ENCODE measurements around the gene RHBDL2. TPM values are rescaled to one million over a fixed set of nuclear protein-coding genes. Genes with fewer than 3 reads are reported as not detected.
"Not testable (repeated sequence)": the region's sequence is repeated elsewhere in the genome, so short reads cannot be mapped to it uniquely, and the experiment has no call there.

The RHBDL2 gene
- total RNA-seq, 4 donors from 2014 or later: 0.66 TPM; not detected in 3

DNA sequence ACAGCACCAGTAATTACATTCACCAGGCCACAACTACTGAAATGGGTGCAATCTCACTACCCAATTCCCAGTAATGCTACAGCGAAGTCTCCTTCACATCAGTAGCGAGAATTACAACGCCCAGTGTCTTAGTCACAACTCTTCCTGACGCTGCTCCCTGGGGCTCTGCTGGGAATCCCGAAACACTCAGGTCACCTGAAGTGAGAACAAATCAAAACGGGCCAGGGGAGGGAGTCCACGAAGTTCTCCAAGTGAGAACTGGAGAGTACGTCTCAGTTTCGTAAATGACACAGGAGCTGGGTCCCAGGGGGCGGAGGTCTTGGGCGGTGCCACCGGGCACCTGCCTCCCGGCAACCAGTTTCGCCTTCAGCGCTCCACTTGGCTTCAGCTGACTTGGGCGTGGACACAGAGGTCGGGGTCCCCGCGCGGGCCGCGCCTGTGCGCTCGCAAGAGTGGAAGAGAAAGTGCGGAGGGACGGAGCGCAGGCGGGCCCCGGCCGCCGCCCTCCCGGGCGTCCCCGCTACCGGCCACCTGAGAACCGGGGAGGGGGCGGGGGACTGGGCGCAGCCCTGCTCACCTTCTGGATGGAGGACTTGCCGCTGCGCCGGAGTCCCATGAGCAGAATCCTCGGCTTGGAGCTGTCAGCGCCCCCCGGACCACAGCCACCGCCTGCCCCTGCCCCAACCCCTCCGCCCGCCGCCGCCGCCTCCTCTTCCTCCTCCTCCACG, 82.6 kb downstream of the RHBDL2 start:
- peak; percentile 64 to 87 (median 86) for DNase-seq
- H3K27ac ChIP-seq: peak overlapping the region; percentile 89 to 97 (median 94)
- H3K4me1 ChIP-seq: peaks cover 0 to 27% (median 20%) of the 10 kb centered on the region in 4 donors
- no peaks in the 10 kb centered on the region for H3K9me3 ChIP-seq
- H3K27me3 ChIP-seq: no peaks in the 10 kb centered on the region
- TF ChIP-seq POLR2A (IDR thresholded peaks at IDR 0.05): peak in 1 of 2 donors; percentile 30
- TF ChIP-seq, protein P1, sequence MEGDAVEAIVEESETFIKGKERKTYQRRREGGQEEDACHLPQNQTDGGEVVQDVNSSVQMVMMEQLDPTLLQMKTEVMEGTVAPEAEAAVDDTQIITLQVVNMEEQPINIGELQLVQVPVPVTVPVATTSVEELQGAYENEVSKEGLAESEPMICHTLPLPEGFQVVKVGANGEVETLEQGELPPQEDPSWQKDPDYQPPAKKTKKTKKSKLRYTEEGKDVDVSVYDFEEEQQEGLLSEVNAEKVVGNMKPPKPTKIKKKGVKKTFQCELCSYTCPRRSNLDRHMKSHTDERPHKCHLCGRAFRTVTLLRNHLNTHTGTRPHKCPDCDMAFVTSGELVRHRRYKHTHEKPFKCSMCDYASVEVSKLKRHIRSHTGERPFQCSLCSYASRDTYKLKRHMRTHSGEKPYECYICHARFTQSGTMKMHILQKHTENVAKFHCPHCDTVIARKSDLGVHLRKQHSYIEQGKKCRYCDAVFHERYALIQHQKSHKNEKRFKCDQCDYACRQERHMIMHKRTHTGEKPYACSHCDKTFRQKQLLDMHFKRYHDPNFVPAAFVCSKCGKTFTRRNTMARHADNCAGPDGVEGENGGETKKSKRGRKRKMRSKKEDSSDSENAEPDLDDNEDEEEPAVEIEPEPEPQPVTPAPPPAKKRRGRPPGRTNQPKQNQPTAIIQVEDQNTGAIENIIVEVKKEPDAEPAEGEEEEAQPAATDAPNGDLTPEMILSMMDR (IDR thresholded peaks at IDR 0.05): no peak
- H3K36me3 ChIP-seq: peaks cover 0 to 22% (median 0%) of the 10 kb centered on the region in 3 donors
- peak overlapping the region; percentile 76 to 97 (median 94) for H3K4me3 ChIP-seq

DNA sequence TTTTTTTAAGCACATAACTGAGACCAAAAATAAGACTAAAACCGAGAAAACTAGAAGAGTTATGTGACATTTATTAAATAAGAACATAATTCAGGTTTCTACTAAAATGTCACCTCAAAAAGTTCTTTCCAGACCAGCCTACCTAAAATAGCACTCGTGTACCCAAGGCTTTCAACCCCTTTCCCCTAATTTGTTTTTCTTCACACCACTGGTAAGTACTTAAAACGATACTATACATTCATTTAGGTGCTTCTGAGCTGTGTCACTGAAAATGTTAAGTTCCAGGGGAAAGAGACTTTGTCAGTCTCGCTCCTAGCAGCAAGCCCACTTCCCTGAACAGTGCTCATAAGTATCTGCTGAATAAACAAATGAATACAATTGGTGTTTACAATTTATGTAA, 88.8 kb downstream of the RHBDL2 start:
- Histone ChIP-seq H3K9me3 (no peaks in the 10 kb centered on the region), H3K36me3 (peaks cover 0 to 78% (median 0%) of the 10 kb centered on the region in 3 donors), H3K27ac (no peak overlapping the region), H3K27me3 (no peaks in the 10 kb centered on the region), H3K4me3 (no peak overlapping the region), H3K4me1 (peaks cover 0 to 7% (median 5%) of the 10 kb centered on the region in 4 donors)
- DNase-seq: no peak
- TF ChIP-seq, protein P1 (IDR thresholded peaks at IDR 0.05): no peak
- TF ChIP-seq POLR2A (IDR thresholded peaks at IDR 0.05): no peak

DNA sequence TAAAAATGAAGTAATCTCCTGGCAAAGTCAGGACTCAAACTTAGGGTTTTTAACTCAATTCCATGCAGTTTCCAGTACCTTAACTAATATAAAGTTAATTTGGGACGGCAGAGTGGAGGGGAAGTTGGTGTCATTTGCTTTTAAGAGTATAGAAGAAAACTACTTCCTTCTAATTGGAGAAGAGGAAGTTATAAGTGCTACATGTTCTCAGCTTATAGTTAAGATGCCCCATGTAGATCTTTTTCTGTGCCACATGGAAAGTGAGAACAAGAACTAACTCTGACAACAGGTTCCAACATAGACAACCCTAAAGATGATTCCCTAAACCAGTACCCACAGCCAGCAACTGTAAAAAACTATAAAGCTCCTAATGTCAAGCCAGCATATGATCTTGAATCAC, 93.6 kb downstream of the RHBDL2 start:
- Histone ChIP-seq H3K27me3 (no peaks in the 10 kb centered on the region), H3K4me3 (no peak overlapping the region), H3K4me1 (peaks cover 0 to 3% (median 0%) of the 10 kb centered on the region in 4 donors), H3K27ac (no peak overlapping the region), H3K36me3 (peaks cover 0 to 96% (median 0%) of the 10 kb centered on the region in 3 donors), H3K9me3 (no peaks in the 10 kb centered on the region)
- TF ChIP-seq POLR2A (IDR thresholded peaks at IDR 0.05): no peak
- TF ChIP-seq, protein P1 (IDR thresholded peaks at IDR 0.05): no peak
- DNase-seq: no peak

DNA sequence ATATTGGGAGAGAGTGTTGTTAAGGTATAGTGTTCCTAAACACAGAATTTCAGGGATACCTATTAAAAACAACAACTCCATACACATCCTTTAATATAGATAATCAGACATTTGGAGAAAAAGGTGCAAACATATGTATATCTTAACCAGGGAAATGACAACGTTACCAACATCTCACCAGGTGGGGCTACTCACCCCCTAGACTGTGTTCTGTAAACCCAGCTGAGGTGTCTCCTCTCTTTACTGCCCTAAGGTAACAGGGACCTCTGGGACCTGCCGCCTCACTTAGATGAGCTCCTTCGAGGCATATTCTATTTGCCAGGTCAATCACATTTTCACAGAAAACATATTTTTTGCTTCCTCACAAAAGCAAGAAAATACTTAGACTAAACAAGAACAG, 95.4 kb downstream of the RHBDL2 start:
- Histone ChIP-seq H3K9me3 (no peaks in the 10 kb centered on the region), H3K27me3 (no peaks in the 10 kb centered on the region), H3K4me1 (peaks cover 0 to 3% (median 0%) of the 10 kb centered on the region in 4 donors), H3K36me3 (peaks cover 0 to 95% (median 0%) of the 10 kb centered on the region in 3 donors), H3K4me3 (no peak overlapping the region), H3K27ac (no peak overlapping the region)
- TF ChIP-seq POLR2A (IDR thresholded peaks at IDR 0.05): no peak
- TF ChIP-seq, protein P1 (IDR thresholded peaks at IDR 0.05): no peak
- no peak for DNase-seq

DNA sequence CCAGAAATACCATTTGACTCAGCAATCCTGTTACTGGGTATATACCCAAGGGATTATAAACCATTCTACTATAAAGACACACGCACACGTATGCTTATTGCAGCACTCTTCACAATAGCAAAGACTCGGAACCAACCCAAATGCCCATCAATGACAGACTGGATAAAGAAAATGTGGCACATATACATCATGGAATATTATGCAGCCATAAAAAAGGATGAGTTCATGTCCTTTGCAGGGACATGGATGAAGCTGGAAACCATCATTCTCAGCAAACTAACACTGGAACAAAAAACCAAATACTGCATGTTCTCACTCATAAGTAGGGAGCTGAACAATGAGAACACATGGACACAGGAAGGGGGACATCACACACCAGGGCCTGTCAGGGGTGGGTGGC, 96.5 kb downstream of the RHBDL2 start:
- H3K27ac ChIP-seq, H3K4me3 ChIP-seq, DNase-seq, H3K27me3 ChIP-seq, H3K9me3 ChIP-seq, H3K4me1 ChIP-seq: not testable (repeated sequence)
- H3K36me3 ChIP-seq: peaks cover 0 to 93% (median 0%) of the 10 kb centered on the region in 3 donors

DNA sequence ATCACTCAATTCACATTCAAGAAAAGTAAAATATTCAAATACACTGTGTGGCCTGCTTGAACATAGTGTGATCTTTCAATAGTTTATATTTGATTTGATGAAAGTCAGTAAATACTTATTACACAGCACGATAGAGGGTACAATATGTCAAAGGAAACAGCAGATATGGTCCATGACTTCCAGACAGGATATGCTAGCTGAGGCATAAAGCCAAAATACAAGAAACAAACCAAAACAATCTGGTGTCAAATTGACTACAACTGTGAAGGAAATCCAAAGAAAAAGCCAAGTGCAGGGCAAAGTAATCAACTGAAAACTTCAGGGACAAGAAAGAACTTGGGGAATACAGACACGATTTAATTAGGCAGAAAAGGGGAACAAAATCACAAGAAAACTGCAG, 101.3 kb downstream of the RHBDL2 start:
- no peaks in the 10 kb centered on the region for H3K4me1 ChIP-seq
- H3K4me3 ChIP-seq: no peak overlapping the region
- no peak for DNase-seq
- H3K27me3 ChIP-seq: no peaks in the 10 kb centered on the region
- no peaks in the 10 kb centered on the region for H3K9me3 ChIP-seq
- TF ChIP-seq, protein P1 (IDR thresholded peaks at IDR 0.05): no peak
- no peak for TF ChIP-seq POLR2A (IDR thresholded peaks at IDR 0.05)
- no peak overlapping the region for H3K27ac ChIP-seq
- H3K36me3 ChIP-seq: peaks cover 0 to 67% (median 0%) of the 10 kb centered on the region in 3 donors
